ENCODE data around the gene DDX24.

DDX24 gene

GRCh38 chr14:94080621-94081385 is at the start of gene DDX24, which contains the start of gene IFI27L1:
TSS of gene DDX24 (minus strand) at chr14:94081202. CDS start at chr14:94079742, 1,460 bp downstream.
TSS of gene IFI27L1 (plus strand) at chr14:94081310. CDS start at chr14:94096938, 15,628 bp downstream.
- DNase-seq = peak; percentile 97

GRCh38 chr14:94129758-94130414 is 48.9 kb upstream of the DDX24 start:
- peak; percentile 13 for DNase-seq

GRCh38 chr14:94129111-94129757 is 48.2 kb upstream of the DDX24 start, which contains the start of gene IFI27L2:
TSS of gene IFI27L2 (minus strand) at chr14:94129604. CDS start at chr14:94129564, 40 bp downstream.
- peak; percentile 63 for DNase-seq

GRCh38 chr14:94128216-94128839 is 47.3 kb upstream of the DDX24 start:
- no peak for DNase-seq

- no peak for DNase-seq
Measured at GRCh38 chr14:94127330-94127729, 46.3 kb upstream of the DDX24 start.

- no peak for DNase-seq
Measured at GRCh38 chr14:94126800-94127199, 45.8 kb upstream of the DDX24 start.

GRCh38 chr14:94126419-94126677 is 45.3 kb upstream of the DDX24 start:
- no peak for DNase-seq

GRCh38 chr14:94125659-94126418 is 44.8 kb upstream of the DDX24 start:
- no peak for DNase-seq

GRCh38 chr14:94124582-94125377 is 43.8 kb upstream of the DDX24 start:
- no peak for DNase-seq

GRCh38 chr14:94123868-94124267 is 42.9 kb upstream of the DDX24 start:
- DNase-seq = no peak

- DNase-seq = no peak
Measured at GRCh38 chr14:94123296-94123695, 42.3 kb upstream of the DDX24 start.

GRCh38 chr14:94122438-94122837 is 41.4 kb upstream of the DDX24 start:
- DNase-seq = no peak

- no peak for DNase-seq
Measured at GRCh38 chr14:94121485-94121884, 40.5 kb upstream of the DDX24 start.

GRCh38 chr14:94120667-94121340 is 39.8 kb upstream of the DDX24 start:
- no peak for DNase-seq

GRCh38 chr14:94119071-94119470 is 38.1 kb upstream of the DDX24 start:
- no peak for DNase-seq

GRCh38 chr14:94117856-94118255 is 36.9 kb upstream of the DDX24 start:
- DNase-seq = no peak

GRCh38 chr14:94116701-94117100 is 35.7 kb upstream of the DDX24 start:
- DNase-seq = no peak

GRCh38 chr14:94115631-94116030 is 34.6 kb upstream of the DDX24 start:
- no peak for DNase-seq

GRCh38 chr14:94115058-94115591 is 34.1 kb upstream of the DDX24 start:
- DNase-seq = no peak

- DNase-seq = no peak
Measured at GRCh38 chr14:94114589-94115057, 33.6 kb upstream of the DDX24 start.

All from stimulated activated CD4-positive, alpha-beta T cell treated with anti-CD3 and anti-CD28 coated beads, Interleukin-4, amount 100 ng/mL, for 1 hour (primary cell).